ENCODE results near the gene ALDH1A1. TPM values are rescaled to one million over a fixed set of nuclear protein-coding genes. Genes with fewer than 3 reads are reported as not detected.

ALDH1A1 gene
- total and polyA plus RNA-seq, 2 of the 8 experiments (the other 6 are each of a cell fraction or from before 2014, with no cell fraction given), result 0.50 to 0.82 TPM

GRCh38 chr9:72903103-72903502, 49.8 kb downstream of the ALDH1A1 start (continued):
- TF ChIP-seq POU5F1 (IDR thresholded peaks at IDR 0.05; ENCODE audit: low read depth, low read length) (no peak), E2F6 (IDR thresholded peaks at IDR 0.05) (no peak)

All from H1 (cell line).